Stimulated activated naive B cell treated with anti-CD40 and anti-IgM and Interleukin-4, amounts not matched to agents 10 μg/mL and 1 μg/mL and 100 μg/mL, for 72 hours (primary cell): ENCODE results near the gene SLC16A8.
A peak's percentile ranks its signal among the peaks of the same experiment; 100 is the strongest.

ENCODE experiments used
- ATAC-seq, 2 donors: fragments of 150-1000 bp; cut with Tn5 transposase; replicated peaks; 2 replicates each; pipeline ENCODE4 v1.10.0; 2021; ENCODE audit warnings: moderate library complexity in 1 of 2
- DNase-seq: peaks from one replicate; pipeline ENCODE4 v3.0.0; 2021
- H3K27ac Mint-ChIP-seq: one replicate; pipeline ENCODE4 v1.8.0; 2022; ENCODE audit warnings: mild to moderate bottlenecking, mixed read lengths
- H3K27me3 Mint-ChIP-seq, 2 donors: one replicate each; pipeline ENCODE4 v1.8.0; 2022; ENCODE audit warnings: mixed read lengths in 2 of 2
- H3K36me3 Mint-ChIP-seq, 2 donors: one replicate each; pipeline ENCODE4 v1.8.0; 2022; ENCODE audit warnings: mixed read lengths in 2 of 2, mild to moderate bottlenecking in 1 of 2
- H3K4me1 Mint-ChIP-seq, 2 donors: one replicate each; pipeline ENCODE4 v1.8.0; 2022; ENCODE audit warnings: mixed read lengths in 2 of 2, mild to moderate bottlenecking in 1 of 2
- H3K4me3 Mint-ChIP-seq, 2 donors: one replicate each; pipeline ENCODE4 v1.8.0; 2022; ENCODE audit warnings: mild to moderate bottlenecking in 2 of 2, mixed read lengths in 2 of 2, moderate library complexity in 1 of 2
- H3K9me3 Mint-ChIP-seq, 2 donors: one replicate each; pipeline ENCODE4 v1.8.0; 2022; ENCODE audit warnings: mixed read lengths in 2 of 2, mild to moderate bottlenecking in 1 of 2

SLC16A8 gene

GRCh38 chr22:38075961-38076360 is 8.0 kb downstream of the SLC16A8 start:
- no peaks in the 10 kb centered on the region for H3K9me3 Mint-ChIP-seq
- ATAC-seq, result no peak
- no peak overlapping the region for H3K27ac Mint-ChIP-seq
- peaks cover 10 to 16% of the 10 kb centered on the region in 2 donors for H3K27me3 Mint-ChIP-seq
- no peak for DNase-seq
- no peaks in the 10 kb centered on the region for H3K4me1 Mint-ChIP-seq
- no peak overlapping the region for H3K4me3 Mint-ChIP-seq
- peaks cover 28 to 33% of the 10 kb centered on the region in 2 donors for H3K36me3 Mint-ChIP-seq

- peaks cover 32 to 38% of the 10 kb centered on the region in 2 donors for H3K36me3 Mint-ChIP-seq
- no peak overlapping the region for H3K4me3 Mint-ChIP-seq
- H3K9me3 Mint-ChIP-seq, result no peaks in the 10 kb centered on the region
- peaks cover 7 to 9% of the 10 kb centered on the region in 2 donors for H3K27me3 Mint-ChIP-seq
- H3K4me1 Mint-ChIP-seq, result no peaks in the 10 kb centered on the region
- DNase-seq (no peak), ATAC-seq (no peak)
- H3K27ac Mint-ChIP-seq, result no peak overlapping the region
Observed at GRCh38 chr22:38075105-38075825, 8.7 kb downstream of the SLC16A8 start.

- Mint-ChIP-seq H3K4me1 (no peaks in the 10 kb centered on the region), H3K4me3 (no peak overlapping the region), H3K9me3 (no peaks in the 10 kb centered on the region), H3K27ac (peak overlapping the region; percentile 42), H3K27me3 (peaks cover 0 to under 1% of the 10 kb centered on the region in 2 donors), H3K36me3 (peaks cover 33 to 35% of the 10 kb centered on the region in 2 donors)
- ATAC-seq (no peak), DNase-seq (no peak)
Observed at GRCh38 chr22:38074181-38075104, 9.5 kb downstream of the SLC16A8 start.

GRCh38 chr22:38073150-38074130 is 10.5 kb downstream of the SLC16A8 start:
- H3K27me3 Mint-ChIP-seq, result no peaks in the 10 kb centered on the region
- no peak overlapping the region for H3K4me3 Mint-ChIP-seq
- ATAC-seq (no peak), DNase-seq (no peak)
- H3K9me3 Mint-ChIP-seq, result no peaks in the 10 kb centered on the region
- no peak overlapping the region for H3K27ac Mint-ChIP-seq
- H3K36me3 Mint-ChIP-seq, result peaks cover 32 to 35% of the 10 kb centered on the region in 2 donors
- no peaks in the 10 kb centered on the region for H3K4me1 Mint-ChIP-seq

GRCh38 chr22:38072322-38073149 is 11.4 kb downstream of the SLC16A8 start:
- DNase-seq, result no peak
- no peak for ATAC-seq
- Mint-ChIP-seq H3K27me3 (no peaks in the 10 kb centered on the region), H3K4me1 (no peaks in the 10 kb centered on the region), H3K4me3 (no peak overlapping the region), H3K36me3 (peaks cover 37 to 42% of the 10 kb centered on the region in 2 donors), H3K9me3 (no peaks in the 10 kb centered on the region), H3K27ac (no peak overlapping the region)

- Mint-ChIP-seq H3K27ac (no peak overlapping the region), H3K4me1 (no peaks in the 10 kb centered on the region), H3K36me3 (peaks cover 43 to 48% of the 10 kb centered on the region in 2 donors), H3K9me3 (no peaks in the 10 kb centered on the region), H3K27me3 (no peaks in the 10 kb centered on the region), H3K4me3 (no peak overlapping the region)
- DNase-seq, result no peak
- ATAC-seq, result no peak
Observed at GRCh38 chr22:38071421-38072321, 12.3 kb downstream of the SLC16A8 start.

- DNase-seq, result no peak
- H3K4me1 Mint-ChIP-seq, result no peaks in the 10 kb centered on the region
- H3K27ac Mint-ChIP-seq, result no peak overlapping the region
- H3K27me3 Mint-ChIP-seq, result no peaks in the 10 kb centered on the region
- ATAC-seq, result no peak
- no peak overlapping the region for H3K4me3 Mint-ChIP-seq
- H3K36me3 Mint-ChIP-seq, result peaks cover 51 to 61% of the 10 kb centered on the region in 2 donors
- no peaks in the 10 kb centered on the region for H3K9me3 Mint-ChIP-seq
Observed at GRCh38 chr22:38070250-38070921, 13.6 kb downstream of the SLC16A8 start.

GRCh38 chr22:38069372-38070249 is 14.4 kb downstream of the SLC16A8 start:
- Mint-ChIP-seq H3K4me1 (no peaks in the 10 kb centered on the region), H3K4me3 (no peak overlapping the region), H3K9me3 (no peaks in the 10 kb centered on the region), H3K27ac (no peak overlapping the region), H3K27me3 (no peaks in the 10 kb centered on the region), H3K36me3 (peaks cover 54 to 66% of the 10 kb centered on the region in 2 donors)
- ATAC-seq, result no peak
- no peak for DNase-seq

- no peak overlapping the region for H3K4me3 Mint-ChIP-seq
- no peaks in the 10 kb centered on the region for H3K27me3 Mint-ChIP-seq
- DNase-seq, result no peak
- peaks cover 49 to 68% of the 10 kb centered on the region in 2 donors for H3K36me3 Mint-ChIP-seq
- H3K27ac Mint-ChIP-seq, result no peak overlapping the region
- H3K4me1 Mint-ChIP-seq, result no peaks in the 10 kb centered on the region
- no peak for ATAC-seq
- no peaks in the 10 kb centered on the region for H3K9me3 Mint-ChIP-seq
Observed at GRCh38 chr22:38068641-38069371, 15.2 kb downstream of the SLC16A8 start.

- H3K9me3 Mint-ChIP-seq, result no peaks in the 10 kb centered on the region
- peak overlapping the region; percentile 32 for H3K27ac Mint-ChIP-seq
- H3K4me3 Mint-ChIP-seq, result no peak overlapping the region
- peaks cover 48 to 69% of the 10 kb centered on the region in 2 donors for H3K36me3 Mint-ChIP-seq
- ATAC-seq (no peak), DNase-seq (no peak)
- H3K4me1 Mint-ChIP-seq, result peaks cover under 1 to 2% of the 10 kb centered on the region in 2 donors
- no peaks in the 10 kb centered on the region for H3K27me3 Mint-ChIP-seq
Observed at GRCh38 chr22:38067761-38068360, 16.1 kb downstream of the SLC16A8 start.
